Karpas-422 (cell line): ENCODE results near the gene DICER1. TPM values are rescaled to one million over a fixed set of nuclear protein-coding genes. Genes with fewer than 3 reads are reported as not detected.

Source experiments
- DNase-seq: peaks from one replicate; pipeline ENCODE4 v3.0.0-alpha.2; 2015
- H2AFZ ChIP-seq: fragments of 200-600 bp; sonication (generic); 2 replicates; pipeline ENCODE4 v1.6.1; 2014; ENCODE audit warnings: antibody characterized with exemption, low read length, mixed read lengths
- H3K27ac ChIP-seq: fragments of 200-600 bp; sonication (generic); 2 replicates; pipeline ENCODE4 v1.5.1; 2014; ENCODE audit warnings: mild to moderate bottlenecking, low read length, moderate library complexity
- H3K27me3 ChIP-seq: fragments of 200-600 bp; sonication (generic); 2 replicates; pipeline ENCODE4 v1.6.1; 2014; ENCODE audit warnings: low read length, mixed read lengths
- H3K36me3 ChIP-seq: fragments of 200-600 bp; sonication (generic); 2 replicates; pipeline ENCODE4 v1.6.1; 2014; ENCODE audit warnings: low read length, mixed read lengths; ENCODE audit not compliant: insufficient read depth
- H3K4me1 ChIP-seq: fragments of 200-600 bp; sonication (generic); 2 replicates; pipeline ENCODE4 v1.6.1; 2014; ENCODE audit warnings: mild to moderate bottlenecking, low read length, mixed read lengths
- H3K4me2 ChIP-seq: fragments of 200-600 bp; sonication (generic); 2 replicates; pipeline ENCODE4 v1.6.1; 2014; ENCODE audit warnings: low read length, low read depth, mild to moderate bottlenecking; ENCODE audit not compliant: poor library complexity, severe bottlenecking
- H3K4me3 ChIP-seq: fragments of 200-600 bp; sonication (generic); 2 replicates; pipeline ENCODE4 v1.5.1; 2014; ENCODE audit warnings: mild to moderate bottlenecking, antibody characterized with exemption, low read length, mixed read lengths
- H3K79me2 ChIP-seq: fragments of 200-600 bp; sonication (generic); 2 replicates; pipeline ENCODE4 v1.6.1; 2014; ENCODE audit warnings: mild to moderate bottlenecking, low read length, mixed read lengths
- H3K9ac ChIP-seq: fragments of 200-600 bp; sonication (generic); 2 replicates; pipeline ENCODE4 v1.6.0; 2014; ENCODE audit warnings: low read length
- H3K9me2 ChIP-seq: fragments of 200-600 bp; sonication (generic), shearing (Covaris generic); replicated peaks from 2 replicates; pipeline ENCODE4 v1.6.0; 2014; ENCODE audit warnings: mild to moderate bottlenecking, low read length, moderate library complexity; ENCODE audit not compliant: insufficient read depth
- H3K9me3 ChIP-seq: fragments of 300-700, 200-600 bp; sonication (generic); 2 replicates; pipeline ENCODE4 v1.6.1; 2014; ENCODE audit warnings: low read length, mixed read lengths
- H4K20me1 ChIP-seq: fragments of 200-600 bp; sonication (generic); 2 replicates; pipeline ENCODE4 v1.6.1; 2014; ENCODE audit warnings: mild to moderate bottlenecking, antibody characterized with exemption, low read length, low read depth; ENCODE audit not compliant: insufficient read depth
- small RNA-seq: library from RNA; depleted of rRNA; stranded (forward); fragments of <200 nt; gene quantifications from one replicate; pipeline ENCODE3, GENCODE V24; 2014
- total RNA-seq: library from RNA; depleted of rRNA; stranded (reverse); fragments of >200 nt; shearing (Covaris generic); gene quantifications from 2 replicates; pipeline ENCODE4 v1.2.3, GENCODE V29; 2014; ENCODE audit warnings: low replicate concordance; rRNA removed

The DICER1 gene
- total RNA-seq, 1 experiment from 2014 or later = 314 TPM

DNA sequence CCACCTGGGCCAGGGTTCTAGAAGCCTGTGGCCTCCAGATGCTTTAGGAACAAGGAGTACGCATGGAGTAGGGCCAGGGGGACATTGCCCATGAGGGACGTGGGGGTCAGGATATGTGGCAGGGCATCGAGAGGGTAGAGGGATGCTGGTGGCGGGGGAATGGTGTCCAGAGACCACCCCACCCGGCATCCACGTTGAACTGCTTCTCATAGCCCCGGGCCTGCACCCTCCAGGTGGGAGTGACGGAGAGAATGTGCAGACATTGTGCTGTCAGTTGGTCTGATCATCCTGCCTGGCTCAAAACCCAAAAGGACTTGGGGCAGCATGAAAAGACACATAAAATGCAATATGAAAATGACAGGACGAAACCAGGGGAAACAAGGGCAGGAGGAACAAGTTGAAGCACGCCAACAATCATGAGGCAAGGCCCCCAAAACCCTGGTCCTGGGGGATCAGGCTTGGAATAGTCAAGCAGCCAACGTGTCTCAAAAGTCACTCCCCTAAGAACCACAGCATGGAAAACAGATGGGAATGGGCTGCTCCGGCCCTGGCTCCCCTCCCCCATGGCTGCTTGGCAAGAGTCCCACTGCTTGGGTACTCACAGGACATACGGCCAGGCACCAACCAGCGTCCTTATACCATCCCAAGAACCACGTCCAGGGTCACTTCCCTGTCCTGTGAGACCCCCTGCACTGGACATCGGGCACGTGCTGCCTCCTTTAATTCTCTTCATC is 117.9 kb downstream of the DICER1 start:
- H3K4me2 ChIP-seq = no peak overlapping the region

DNA sequence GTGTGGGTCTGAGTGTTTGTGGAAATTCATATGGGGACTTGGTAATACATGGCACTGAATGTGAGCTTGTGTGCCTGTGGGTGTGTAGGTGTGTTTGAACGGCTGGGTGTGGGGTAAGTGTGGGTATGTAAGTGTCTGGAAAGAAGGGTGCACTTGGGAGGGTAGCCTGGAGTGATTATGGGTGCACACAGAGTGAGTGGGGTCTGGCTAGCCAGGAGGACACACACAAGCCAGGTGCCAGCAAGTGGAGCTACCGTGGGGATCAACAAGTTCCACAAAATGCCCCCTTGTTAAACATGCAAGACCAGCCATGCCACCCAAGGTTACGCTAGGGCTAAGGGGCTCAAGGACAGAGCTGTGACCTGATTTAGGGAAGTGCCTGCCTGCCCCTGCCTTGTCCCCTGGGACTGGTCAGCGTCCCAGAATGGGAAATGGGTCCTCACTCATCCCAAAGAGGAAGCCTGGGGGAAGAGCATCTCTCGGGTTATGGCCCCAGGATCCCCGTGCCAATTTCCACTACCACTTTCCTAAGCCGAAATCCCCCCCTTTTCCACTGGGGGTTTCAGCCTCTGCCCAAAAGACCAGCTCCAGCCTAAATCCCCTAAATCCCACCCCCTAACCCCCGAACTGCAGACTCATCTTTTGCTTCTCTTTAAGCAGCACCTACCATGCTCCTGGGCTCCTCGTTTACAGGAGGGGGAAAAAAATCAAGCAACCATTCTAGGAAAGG is 118.6 kb downstream of the DICER1 start:
- H3K9me3 ChIP-seq = no peaks in the 10 kb centered on the region
- no peaks in the 10 kb centered on the region for H3K36me3 ChIP-seq
- DNase-seq = no peak
- no peak overlapping the region for H3K9ac ChIP-seq
- no peaks in the 10 kb centered on the region for H3K79me2 ChIP-seq
- H3K27me3 ChIP-seq = no peaks in the 10 kb centered on the region
- peaks cover 3% of the 10 kb centered on the region; the same call in 1 of the 2 replicates for H3K4me1 ChIP-seq
- no peaks in the 10 kb centered on the region; the same call in 1 of the 2 replicates for H4K20me1 ChIP-seq
- no peak overlapping the region for H3K27ac ChIP-seq
- no peaks in the 10 kb centered on the region for H3K9me2 ChIP-seq
- H3K4me2 ChIP-seq = no peak overlapping the region
- H2AFZ ChIP-seq = no peak overlapping the region
- no peak overlapping the region for H3K4me3 ChIP-seq

More for the DNA sequence above, 117.9 kb downstream of the DICER1 start:
- H3K9me3 ChIP-seq = no peaks in the 10 kb centered on the region
- no peak overlapping the region for H3K27ac ChIP-seq
- H3K27me3 ChIP-seq = no peaks in the 10 kb centered on the region
- H3K9me2 ChIP-seq = no peaks in the 10 kb centered on the region
- DNase-seq = no peak
- peaks cover 3% of the 10 kb centered on the region; the same call in 1 of the 2 replicates for H3K4me1 ChIP-seq
- no peak overlapping the region for H3K4me3 ChIP-seq
- no peaks in the 10 kb centered on the region; the same call in 1 of the 2 replicates for H4K20me1 ChIP-seq
- no peaks in the 10 kb centered on the region for H3K36me3 ChIP-seq
- H3K79me2 ChIP-seq = no peaks in the 10 kb centered on the region
- no peak overlapping the region for H3K9ac ChIP-seq
- no peak overlapping the region for H2AFZ ChIP-seq

DNA sequence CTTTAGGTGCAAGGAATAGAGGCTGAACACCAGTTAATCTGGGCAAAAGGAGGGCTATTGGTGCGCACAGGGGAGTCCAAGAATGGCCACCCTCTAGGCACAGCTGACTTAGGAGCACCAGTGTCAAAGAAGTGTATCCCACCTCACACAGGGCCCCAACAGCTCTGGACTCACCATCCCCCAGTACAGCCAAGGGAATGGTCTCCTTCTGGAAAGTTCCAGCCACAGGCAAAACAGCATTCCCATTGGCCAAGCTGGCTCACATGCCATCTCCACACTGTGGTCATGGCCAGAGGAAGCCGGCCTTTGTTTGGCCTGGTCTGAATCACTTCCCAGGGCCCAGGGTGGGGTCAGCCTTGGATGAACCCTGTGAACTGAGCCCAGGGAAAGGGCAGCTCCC is 120.1 kb downstream of the DICER1 start:
- Histone ChIP-seq H3K36me3 (no peaks in the 10 kb centered on the region), H3K9me2 (no peaks in the 10 kb centered on the region), H3K4me3 (no peak overlapping the region), H4K20me1 (no peaks in the 10 kb centered on the region; the same call in 1 of the 2 replicates), H3K9ac (no peak overlapping the region), H3K27me3 (no peaks in the 10 kb centered on the region), H3K4me1 (peaks cover 3% of the 10 kb centered on the region; the same call in 1 of the 2 replicates), H2AFZ (no peak overlapping the region), H3K27ac (no peak overlapping the region), H3K9me3 (no peaks in the 10 kb centered on the region), H3K79me2 (no peaks in the 10 kb centered on the region), H3K4me2 (no peak overlapping the region)
- DNase-seq = no peak

Small RNA genes within 50 kb of the gene (small RNA-seq; reads per million reads assigned to genes)
- gene MIR3173 = 0.71 reads per million, percentile 20 among the genes with 10 or more reads in this experiment

Other genes with a start within 250 kb of the DICER1 start
- 40.1 and 56.1 TPM in 2 replicates for gene CLMN, start 162.4 kb upstream of the DICER1 start, total RNA-seq